Liver (tissue), 9 donors: ENCODE data around the gene TMEM79. TPM values are rescaled to one million over a fixed set of nuclear protein-coding genes. Genes with fewer than 3 reads are reported as not detected.

Experiments used
- DNase-seq: peaks from one replicate; pipeline ENCODE4 v3.0.0-alpha.2; 2017; ENCODE audit warnings: low spot score
- H3K27ac ChIP-seq, 2 donors: one replicate each; pipeline ENCODE4 v1.7.0; 2013; ENCODE audit warnings: inconsistent platforms in 2 of 2, low read length in 2 of 2, control low read depth in 1 of 2, low read depth in 1 of 2, mild to moderate bottlenecking in 1 of 2
- H3K27me3 ChIP-seq, 4 donors: one replicate each; pipeline versions ENCODE4 v1.6.1 to v1.7.0; 2013; ENCODE audit warnings: low read length in 3 of 4, inconsistent platforms in 1 of 4, mild to moderate bottlenecking in 1 of 4, moderate library complexity in 1 of 4; ENCODE audit not compliant: control insufficient read depth in 4 of 4, insufficient read depth in 4 of 4
- H3K36me3 ChIP-seq, 4 donors: one replicate each; pipeline versions ENCODE4 v1.6.1 to v1.7.0; 2013; ENCODE audit warnings: low read length in 3 of 4, mild to moderate bottlenecking in 3 of 4, low read depth in 1 of 4, moderate library complexity in 1 of 4; ENCODE audit not compliant: control insufficient read depth in 4 of 4, insufficient read depth in 3 of 4
- H3K4me1 ChIP-seq, 4 donors: one replicate each; pipeline versions ENCODE4 v1.6.1 to v1.7.0; 2013; ENCODE audit warnings: low read length in 3 of 4, mild to moderate bottlenecking in 3 of 4, moderate library complexity in 1 of 4; ENCODE audit not compliant: control insufficient read depth in 4 of 4, insufficient read depth in 4 of 4
- H3K4me3 ChIP-seq, 3 donors: one replicate each; pipeline versions ENCODE4 v1.6.1 to v1.7.0; 2013; ENCODE audit warnings: low read length in 3 of 3, control low read depth in 1 of 3, low read depth in 1 of 3, mild to moderate bottlenecking in 1 of 3
- H3K9ac ChIP-seq, 2 donors: one replicate each; pipeline ENCODE4 v1.7.0; 2013; ENCODE audit warnings: low read length in 2 of 2, mild to moderate bottlenecking in 2 of 2, moderate library complexity in 2 of 2, control low read depth in 1 of 2, low read depth in 1 of 2
- H3K9me3 ChIP-seq, 4 donors: one replicate each; pipeline versions ENCODE4 v1.6.1 to v1.7.0; 2013; ENCODE audit warnings: low read length in 3 of 4; ENCODE audit not compliant: control insufficient read depth in 4 of 4
- ATF3 ChIP-seq: IDR thresholded peaks from 2 replicates; pipeline ENCODE4 v1.6.1; 2016; ENCODE audit warnings: antibody characterized with exemption
- CTCF ChIP-seq: fragments of 150-350 bp; IDR thresholded peaks from 2 replicates; pipeline ENCODE4 v1.5.1; 2017; ENCODE audit warnings: improper control_type of control experiment, low read depth, low read length; ENCODE audit not compliant: missing input control
- FOXA2 ChIP-seq: IDR thresholded peaks from 2 replicates; pipeline ENCODE4 v1.6.1; 2016; ENCODE audit warnings: antibody characterized with exemption
- GABPA ChIP-seq, 2 donors: IDR thresholded peaks in 1 of 2; conservative IDR thresholded peaks in 1 of 2; 2 replicates each; pipeline ENCODE4 v1.6.1; 2016; ENCODE audit warnings: antibody characterized with exemption in 2 of 2, mild to moderate bottlenecking in 1 of 2, moderate library complexity in 1 of 2
- HNF4A ChIP-seq, 2 donors: conservative IDR thresholded peaks; 2 replicates each; pipeline ENCODE4 v1.6.1; 2016; ENCODE audit warnings: antibody characterized with exemption in 2 of 2, mild to moderate bottlenecking in 2 of 2
- HNF4G ChIP-seq: IDR thresholded peaks from 2 replicates; pipeline ENCODE4 v1.6.1; 2016; ENCODE audit warnings: antibody characterized with exemption
- NR2F2 ChIP-seq: IDR thresholded peaks from 2 replicates; pipeline ENCODE4 v1.6.1; 2016; ENCODE audit warnings: antibody characterized with exemption
- RAD21 ChIP-seq, 2 donors: IDR thresholded peaks; 2 replicates each; pipeline ENCODE4 v1.6.1; 2016; ENCODE audit warnings: antibody characterized with exemption in 2 of 2, mild to moderate bottlenecking in 2 of 2
- REST ChIP-seq: IDR thresholded peaks from 2 replicates; pipeline ENCODE4 v1.6.1; 2016; ENCODE audit warnings: antibody characterized with exemption, mild to moderate bottlenecking
- RXRA ChIP-seq, 2 donors: IDR thresholded peaks; 2 replicates each; pipeline ENCODE4 v1.6.1; 2017 to 2018; ENCODE audit warnings: antibody characterized with exemption in 2 of 2, mild to moderate bottlenecking in 1 of 2
- ZBTB33 ChIP-seq: IDR thresholded peaks from 2 replicates; pipeline ENCODE4 v1.6.1; 2016; ENCODE audit warnings: antibody characterized with exemption
- WGBS: extraction: QIAGEN DNeasy Blood & Tissue Kit; methylation state at CpG from one replicate; pipeline ENCODE4 v1.1.7; 2013; 5-methylcytosine and 5-hydroxymethylcytosine counted together
- polyA plus RNA-seq, 2 donors: library from polyadenylated mRNA; stranded (reverse) in 1 of 2; unstranded in 1 of 2; fragments of 200-250 nt in 1 of 2; fragments of >200 nt in 1 of 2; fragmentation: Nextera tagmentation in 1 of 2; extraction: Ambion mirVana in 1 of 2; gene quantifications; one replicate each; pipeline versions ENCODE4 v1.2.1 to v1.2.3, GENCODE V29; 2013 to 2015
- total RNA-seq, 2 donors: library from RNA; depleted of rRNA; stranded (reverse); fragments of >200 nt; gene quantifications; one replicate each; pipeline ENCODE4 v1.2.3, GENCODE V29; 2014
- donor health status: healthy.
- donor health status: healthy.
- donor health status: healthy.
- donor health status: healthy.
- donor health status: healthy.

Gene TMEM79
- total and polyA plus RNA-seq, 4 donors, result 1.2 to 2.2 (median 1.6) TPM

- WGBS, result 89% methylated on average over 7 of the region's 7 CpGs
- Histone ChIP-seq H3K4me3 (no peak overlapping the region), H3K9me3 (no peaks in the 10 kb centered on the region), H3K27ac (no peak overlapping the region), H3K4me1 (no peaks in the 10 kb centered on the region), H3K36me3 (peaks cover 36 to 86% (median 67%) of the 10 kb centered on the region in 4 donors), H3K27me3 (no peaks in the 10 kb centered on the region), H3K9ac (no peak overlapping the region)
- no peak for DNase-seq
- TF ChIP-seq FOXA2 (no peak), REST (no peak), HNF4G (no peak), RXRA (IDR thresholded peaks at IDR 0.05) (no peak), ATF3 (no peak), ZBTB33 (no peak)
Observed at GRCh38 chr1:156316909-156317308, 32.8 kb downstream of the TMEM79 start.

- 82% methylated on average over 1 of the region's 1 CpG for WGBS
- Histone ChIP-seq H3K4me1 (no peaks in the 10 kb centered on the region), H3K27me3 (no peaks in the 10 kb centered on the region), H3K4me3 (no peak overlapping the region), H3K36me3 (peaks cover 27 to 81% (median 68%) of the 10 kb centered on the region in 4 donors), H3K9ac (no peak overlapping the region), H3K9me3 (no peaks in the 10 kb centered on the region), H3K27ac (no peak overlapping the region)
- no peak for TF ChIP-seq GABPA (IDR thresholded peaks at IDR 0.05 in 1 of 2, conservative IDR thresholded peaks at IDR 0.05 in 1 of 2)
- TF ChIP-seq FOXA2, result no peak
- no peak for TF ChIP-seq ZBTB33
- no peak for TF ChIP-seq HNF4A (conservative IDR thresholded peaks at IDR 0.05)
- peak; percentile 45 for TF ChIP-seq CTCF
- no peak for TF ChIP-seq NR2F2
- TF ChIP-seq RAD21 (IDR thresholded peaks at IDR 0.05), result peak; percentile 71 to 76
- no peak for DNase-seq
Observed at GRCh38 chr1:156319664-156320063, 35.5 kb downstream of the TMEM79 start.
